ENCODE measurements around the gene CADM2. TPM values are rescaled to one million over a fixed set of nuclear protein-coding genes. Genes with fewer than 3 reads are reported as not detected.

The CADM2 gene
- total RNA-seq, 1 donor: 2.2 TPM

DNA sequence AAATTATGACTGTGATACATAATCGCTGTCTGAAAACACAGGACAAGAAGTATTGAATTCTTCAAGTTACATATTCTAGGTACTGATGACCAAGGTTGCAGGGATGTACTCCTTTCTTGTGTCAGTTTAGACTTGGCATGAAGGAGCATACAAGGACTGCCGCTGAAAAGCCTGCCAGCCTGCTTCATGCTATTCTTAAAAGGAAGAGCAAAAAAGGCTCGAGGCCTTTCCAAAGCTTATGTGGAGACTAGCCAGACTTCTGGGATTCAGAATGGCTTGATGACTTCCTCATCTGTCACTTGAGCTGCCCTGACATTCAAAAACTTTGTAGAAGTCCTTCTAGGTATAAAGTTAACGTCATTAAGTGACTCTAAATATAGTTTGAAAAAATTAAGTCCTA, 92.0 kb downstream of the CADM2 start:
- H3K4me3 ChIP-seq (ENCODE audit: low read depth, low read length): no peak overlapping the region
- TF ChIP-seq, protein P1, sequence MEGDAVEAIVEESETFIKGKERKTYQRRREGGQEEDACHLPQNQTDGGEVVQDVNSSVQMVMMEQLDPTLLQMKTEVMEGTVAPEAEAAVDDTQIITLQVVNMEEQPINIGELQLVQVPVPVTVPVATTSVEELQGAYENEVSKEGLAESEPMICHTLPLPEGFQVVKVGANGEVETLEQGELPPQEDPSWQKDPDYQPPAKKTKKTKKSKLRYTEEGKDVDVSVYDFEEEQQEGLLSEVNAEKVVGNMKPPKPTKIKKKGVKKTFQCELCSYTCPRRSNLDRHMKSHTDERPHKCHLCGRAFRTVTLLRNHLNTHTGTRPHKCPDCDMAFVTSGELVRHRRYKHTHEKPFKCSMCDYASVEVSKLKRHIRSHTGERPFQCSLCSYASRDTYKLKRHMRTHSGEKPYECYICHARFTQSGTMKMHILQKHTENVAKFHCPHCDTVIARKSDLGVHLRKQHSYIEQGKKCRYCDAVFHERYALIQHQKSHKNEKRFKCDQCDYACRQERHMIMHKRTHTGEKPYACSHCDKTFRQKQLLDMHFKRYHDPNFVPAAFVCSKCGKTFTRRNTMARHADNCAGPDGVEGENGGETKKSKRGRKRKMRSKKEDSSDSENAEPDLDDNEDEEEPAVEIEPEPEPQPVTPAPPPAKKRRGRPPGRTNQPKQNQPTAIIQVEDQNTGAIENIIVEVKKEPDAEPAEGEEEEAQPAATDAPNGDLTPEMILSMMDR (IDR thresholded peaks at IDR 0.05; ENCODE audit: insufficient read depth, low read length): no peak
- no peak for DNase-seq (ENCODE audit: low read depth)

DNA sequence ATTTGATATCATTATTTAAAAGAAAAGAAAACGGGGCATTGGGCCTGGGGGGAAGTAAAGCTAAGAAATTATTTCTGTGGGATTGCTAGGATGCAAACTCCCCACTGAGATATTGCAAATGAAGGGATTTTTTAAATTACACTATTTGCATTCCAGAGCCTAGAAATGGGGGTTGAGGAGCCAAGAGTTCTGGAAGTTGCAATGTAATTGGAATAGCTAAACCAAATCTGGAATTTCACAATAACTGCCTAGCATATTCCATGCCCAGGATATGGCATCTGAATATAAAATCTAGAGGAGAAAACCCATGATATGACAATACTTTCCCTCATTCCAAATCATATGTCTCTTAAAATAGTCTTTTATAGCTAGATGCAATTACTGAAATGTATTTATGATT, 93.0 kb downstream of the CADM2 start:
- no peak for DNase-seq (ENCODE audit: low read depth)
- no peak overlapping the region for H3K4me3 ChIP-seq (ENCODE audit: low read depth, low read length)
- TF ChIP-seq, protein P1 (IDR thresholded peaks at IDR 0.05; ENCODE audit: insufficient read depth, low read length): no peak

DNA sequence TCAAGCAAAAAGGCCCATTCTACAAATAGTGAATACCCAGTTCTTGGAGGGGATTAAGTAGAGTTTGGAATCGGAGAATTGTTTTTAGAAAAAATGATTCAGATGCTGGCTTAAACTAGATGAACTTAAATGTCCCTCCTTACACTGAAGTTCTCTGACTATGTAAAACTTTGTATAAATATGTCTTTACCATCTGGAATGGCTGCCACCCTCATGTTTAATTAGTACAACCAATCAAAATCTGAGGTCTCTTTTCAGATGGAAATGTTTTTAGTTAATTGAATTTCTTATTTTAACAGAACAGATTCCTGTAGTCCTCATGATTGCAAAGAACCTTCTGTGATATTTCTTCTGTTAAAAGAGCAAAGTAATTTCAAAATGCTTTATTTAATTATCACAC, 94.8 kb downstream of the CADM2 start:
- TF ChIP-seq, protein P1 (IDR thresholded peaks at IDR 0.05; ENCODE audit: insufficient read depth, low read length): no peak
- no peak overlapping the region for H3K4me3 ChIP-seq (ENCODE audit: low read depth, low read length)
- no peak for DNase-seq (ENCODE audit: low read depth)

- no peak overlapping the region for H3K4me3 ChIP-seq (ENCODE audit: low read depth, low read length)
- TF ChIP-seq, protein P1 (IDR thresholded peaks at IDR 0.05; ENCODE audit: insufficient read depth, low read length): no peak
- DNase-seq (ENCODE audit: low read depth): no peak
Measured at GRCh38 chr3:85054579-85054978, 95.8 kb downstream of the CADM2 start.

DNA sequence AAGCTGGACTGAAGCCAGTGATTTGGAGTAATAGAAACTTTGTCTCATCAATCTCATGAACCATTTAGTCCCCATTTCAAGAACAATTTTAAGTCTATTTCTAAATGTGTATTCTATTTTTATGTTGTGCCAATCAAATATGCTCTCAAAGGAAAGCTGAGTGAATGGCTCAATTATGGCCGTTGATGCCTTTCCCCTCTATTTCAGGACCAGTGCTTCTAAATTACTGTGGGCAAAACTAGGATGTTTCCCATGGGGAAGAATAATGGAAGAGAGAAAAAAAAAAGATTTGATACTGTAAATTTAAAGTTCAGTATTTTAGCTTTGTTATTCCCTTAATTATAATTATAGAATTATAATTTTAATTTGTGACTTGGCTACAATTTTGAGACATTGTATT, 110.1 kb downstream of the CADM2 start:
- H3K4me3 ChIP-seq (ENCODE audit: low read depth, low read length): no peak overlapping the region
- DNase-seq (ENCODE audit: low read depth): no peak
- TF ChIP-seq, protein P1 (IDR thresholded peaks at IDR 0.05; ENCODE audit: insufficient read depth, low read length): no peak

DNA sequence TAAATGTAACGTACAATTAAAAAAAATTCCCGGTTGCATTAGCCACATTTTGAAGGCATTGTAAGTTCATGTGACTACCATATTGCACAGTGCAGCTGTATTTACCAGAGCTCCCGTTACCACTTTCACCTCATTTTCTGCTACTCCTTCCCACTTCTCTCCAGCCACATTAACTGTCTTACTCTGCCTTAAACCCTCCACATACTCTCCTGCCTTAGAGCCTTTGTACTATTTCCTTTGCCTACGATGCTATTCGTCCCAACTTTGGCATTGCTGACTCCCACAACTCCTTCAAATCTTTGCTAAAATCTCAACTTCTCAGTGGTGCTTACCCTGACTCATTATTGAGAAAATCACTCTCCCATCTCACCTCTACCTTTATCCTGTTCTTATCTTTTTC, 115.2 kb downstream of the CADM2 start:
- no peak overlapping the region for H3K4me3 ChIP-seq (ENCODE audit: low read depth, low read length)
- DNase-seq (ENCODE audit: low read depth): no peak
- TF ChIP-seq, protein P1 (IDR thresholded peaks at IDR 0.05; ENCODE audit: insufficient read depth, low read length): no peak

DNA sequence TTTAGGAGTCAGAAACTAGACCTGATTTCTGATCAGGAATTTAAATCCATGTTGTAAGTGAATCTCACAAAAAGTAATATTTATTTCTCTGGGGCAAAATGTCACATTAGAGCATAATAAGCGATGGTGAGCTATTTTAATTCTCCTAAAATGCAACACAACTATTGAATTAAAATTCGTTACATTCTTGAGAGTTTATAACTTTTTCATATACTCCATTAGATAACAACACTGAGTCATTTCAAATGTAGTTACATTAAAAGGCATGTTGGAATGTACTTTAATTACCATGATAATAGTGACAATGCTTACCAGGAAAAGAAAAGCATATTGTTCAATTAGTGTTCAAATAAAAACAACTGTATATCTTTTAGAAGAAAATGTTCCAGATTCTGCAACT, 116.9 kb downstream of the CADM2 start:
- no peak overlapping the region for H3K4me3 ChIP-seq (ENCODE audit: low read depth, low read length)
- DNase-seq (ENCODE audit: low read depth): no peak
- TF ChIP-seq, protein P1 (IDR thresholded peaks at IDR 0.05; ENCODE audit: insufficient read depth, low read length): no peak
